ENCODE results near the gene BCR.
A peak's percentile ranks its signal among the peaks of the same experiment; 100 is the strongest.

BCR gene

GRCh38 chr22:23137905-23138561, 42.3 kb upstream of the BCR start:
- TF ChIP-seq CTCF (IDR thresholded peaks at IDR 0.05; ENCODE audit: borderline replicate concordance, insufficient read depth, low read depth, low read length), result no peak
- peak overlapping the region; percentile 13 for H3K4me3 ChIP-seq (ENCODE audit: low read depth, low read length)

GRCh38 chr22:23138584-23139435, 41.5 kb upstream of the BCR start:
- no peak overlapping the region for H3K4me3 ChIP-seq (ENCODE audit: low read depth, low read length)
- TF ChIP-seq CTCF (IDR thresholded peaks at IDR 0.05; ENCODE audit: borderline replicate concordance, insufficient read depth, low read depth, low read length), result no peak

GRCh38 chr22:23140385-23140784, 39.9 kb upstream of the BCR start:
- no peak overlapping the region for H3K4me3 ChIP-seq (ENCODE audit: low read depth, low read length)
- no peak for TF ChIP-seq CTCF (IDR thresholded peaks at IDR 0.05; ENCODE audit: borderline replicate concordance, insufficient read depth, low read depth, low read length)

- TF ChIP-seq CTCF (IDR thresholded peaks at IDR 0.05; ENCODE audit: borderline replicate concordance, insufficient read depth, low read depth, low read length), result no peak
- no peak overlapping the region for H3K4me3 ChIP-seq (ENCODE audit: low read depth, low read length)
These were observed 37.7 kb upstream of the BCR start for GRCh38 chr22:23142546-23143105.

GRCh38 chr22:23143119-23143518, 37.2 kb upstream of the BCR start:
- no peak for TF ChIP-seq CTCF (IDR thresholded peaks at IDR 0.05; ENCODE audit: borderline replicate concordance, insufficient read depth, low read depth, low read length)
- H3K4me3 ChIP-seq (ENCODE audit: low read depth, low read length), result no peak overlapping the region

- no peak for TF ChIP-seq CTCF (IDR thresholded peaks at IDR 0.05; ENCODE audit: borderline replicate concordance, insufficient read depth, low read depth, low read length)
- H3K4me3 ChIP-seq (ENCODE audit: low read depth, low read length), result no peak overlapping the region
These were observed 35.9 kb upstream of the BCR start for GRCh38 chr22:23144432-23144831.
